A549 (cell line): Measurements from ENCODE around the gene GPBP1. TPM values are rescaled to one million over a fixed set of nuclear protein-coding genes. Genes with fewer than 3 reads are reported as not detected.
A peak's percentile ranks its signal among the peaks of the same experiment; 100 is the strongest.

Experiments
- ATAC-seq, 2 experiments: fragments of 200-7000 bp in 1 of 2; fragments of >200 bp in 1 of 2; cut with Nextera tagmentation in 1 of 2; cut with Tn5 transposase in 1 of 2; 3 replicates each; pipeline versions ENCODE4 v1.8.0 to v1.9.1; 2018 to 2020; ENCODE audit warnings: mild to moderate bottlenecking in 1 of 2, moderate library complexity in 1 of 2
- CTCF ChIA-PET: fragments of 300-600 bp; sonication (Branson Sonifier 250); formaldehyde crosslinking; extraction: SDS; loops from one replicate; lab custom pipeline; 2021; ENCODE audit warnings: antibody characterized with exemption, inconsistent platforms; lab: Yijun Ruan, JAX
- POLR2A ChIA-PET: fragments of 350-600 bp; formaldehyde crosslinking; extraction: SDS; loops from one replicate; lab custom pipeline; 2021; ENCODE audit warnings: antibody characterized with exemption, inconsistent platforms; lab: Yijun Ruan, JAX
- DNase-seq, 2 experiments: peaks; one replicate each; pipeline versions ENCODE4 v3.0.0 to v3.0.0-alpha.2; 2011 to 2016; ENCODE audit warnings: low read depth in 1 of 2, low spot score in 1 of 2
- FAIRE-seq: peaks from 2 replicates; lab custom pipeline; 2011; peaks lifted over from hg19 to GRCh38; lab: Jason Lieb, UNC
- H3K27ac ChIP-seq, 2 experiments: fragments of >200 bp; sonication (Bioruptor Twin); formaldehyde crosslinking; 3 replicates each; pipeline ENCODE4 v1.5.1; 2016 to 2017
- H3K4me1 ChIP-seq: fragments of >200 bp; sonication (Bioruptor Twin); formaldehyde crosslinking; 3 replicates; pipeline ENCODE4 v1.6.1; 2016
- H3K4me2 ChIP-seq: fragments of >200 bp; sonication (Bioruptor Twin); formaldehyde crosslinking; 3 replicates; pipeline ENCODE4 v1.6.1; 2016
- H3K4me3 ChIP-seq: fragments of >200 bp; sonication (Bioruptor Twin); formaldehyde crosslinking; 3 replicates; pipeline ENCODE4 v1.5.1; 2016
- H3K9me3 ChIP-seq: fragments of >200 bp; sonication (Bioruptor Twin); formaldehyde crosslinking; 3 replicates; pipeline ENCODE4 v1.6.1; 2016
- CEBPB ChIP-seq, 2 experiments: fragments of >200 bp in 1 of 2; sonication (Bioruptor Twin) in 1 of 2; formaldehyde crosslinking in 1 of 2; IDR thresholded peaks; 2 replicates each; pipeline ENCODE4 v1.6.1; 2012 to 2016
- EHMT2 ChIP-seq: fragments of 200-600 bp; sonication (generic); IDR thresholded peaks from 2 replicates; pipeline ENCODE4 v1.6.1; 2016; ENCODE audit warnings: antibody characterized with exemption, low read depth, mild to moderate bottlenecking, moderate library complexity
- EP300 ChIP-seq, 2 experiments: fragments of >200 bp; sonication (Bioruptor Twin); formaldehyde crosslinking; IDR thresholded peaks; 2 replicates in 1 of 2; 3 replicates in 1 of 2; pipeline ENCODE4 v1.6.1; 2016 to 2017
- FOSL2 ChIP-seq, 2 experiments: fragments of 450-650 bp in 1 of 2; fragments of >200 bp in 1 of 2; sonication (Bioruptor Twin) in 1 of 2; formaldehyde crosslinking; IDR thresholded peaks; 2 replicates each; pipeline versions ENCODE4 v1.5.0 to v1.6.1; 2016 to 2020; ENCODE audit warnings: mild to moderate bottlenecking in 1 of 2, moderate library complexity in 1 of 2
- GATA3 ChIP-seq: IDR thresholded peaks from 2 replicates; pipeline ENCODE4 v1.6.1; 2012; ENCODE audit warnings: borderline replicate concordance
- HOXB5 ChIP-seq: fragments of 250-450 bp; sonication (Bioruptor Pico); IDR thresholded peaks from 2 replicates; pipeline ENCODE4 v1.5.0; 2020; ENCODE audit warnings: mild to moderate bottlenecking, moderate library complexity
- JUN ChIP-seq, 2 experiments: fragments of >200 bp; sonication (Bioruptor Twin); formaldehyde crosslinking; IDR thresholded peaks; 2 replicates in 1 of 2; 3 replicates in 1 of 2; pipeline ENCODE4 v1.6.1; 2016 to 2017
- MAFK ChIP-seq: fragments of 450-650 bp; IDR thresholded peaks from 2 replicates; pipeline ENCODE4 v1.6.1; 2014; ENCODE audit not compliant: partially characterized antibody
- MAZ ChIP-seq: fragments of 150-350 bp; IDR thresholded peaks from 2 replicates; pipeline ENCODE4 v1.6.1; 2014; ENCODE audit warnings: antibody characterized with exemption, low read depth, low read length, borderline replicate concordance
- RAD21 ChIP-seq, 2 experiments: fragments of >200 bp in 1 of 2; sonication (Bioruptor Twin) in 1 of 2; formaldehyde crosslinking in 1 of 2; IDR thresholded peaks in 1 of 2; conservative IDR thresholded peaks in 1 of 2; 2 replicates in 1 of 2; 3 replicates in 1 of 2; pipeline ENCODE4 v1.6.1; 2012 to 2018; ENCODE audit warnings: inconsistent platforms in 1 of 2
- RNF2 ChIP-seq: fragments of 200-600 bp; sonication (generic); IDR thresholded peaks from 2 replicates; pipeline ENCODE4 v1.6.1; 2016; ENCODE audit warnings: low read depth, mild to moderate bottlenecking, antibody characterized with exemption, moderate library complexity, borderline replicate concordance
- WGBS: methylation state at CpG from one replicate; pipeline ENCODE4 v1.1.6; 2017; ENCODE audit errors: missing lambda C conversion rate; 5-methylcytosine and 5-hydroxymethylcytosine counted together
- polyA plus RNA-seq, 4 experiments: library from polyadenylated mRNA; depleted of rRNA in 3 of 4; stranded (reverse); fragments of >200 nt; fragmentation: RNase III in 1 of 4; extraction: RNeasy Plus Mini Kit Qiagen cat#74134 plus additional on column Dnase treatment in 1 of 4; gene quantifications; 2 replicates in 3 of 4; 3 replicates in 1 of 4; pipeline ENCODE4 v1.2.3, GENCODE V29; 2011 to 2017
- TF ChIP-seq, protein P1 (sequence below): IDR thresholded peaks from 2 replicates; pipeline ENCODE4 v1.6.1; 2012; ENCODE audit warnings: low read depth, borderline replicate concordance
- TF ChIP-seq, protein P2 (sequence below): fragments of >200 bp; sonication (Bioruptor Twin); formaldehyde crosslinking; IDR thresholded peaks from 2 replicates; pipeline ENCODE4 v1.6.1; 2016
- TF ChIP-seq, protein P3 (sequence below): fragments of 250-450 bp; sonication (Bioruptor Pico); IDR thresholded peaks from 2 replicates; pipeline ENCODE4 v1.5.0; 2021; ENCODE audit warnings: mild to moderate bottlenecking, moderate library complexity, borderline replicate concordance

GPBP1 gene
- polyA plus RNA-seq, 2 of the 4 experiments (the other 2 are of a cell fraction): 31.0 to 86.0 TPM

DNA sequence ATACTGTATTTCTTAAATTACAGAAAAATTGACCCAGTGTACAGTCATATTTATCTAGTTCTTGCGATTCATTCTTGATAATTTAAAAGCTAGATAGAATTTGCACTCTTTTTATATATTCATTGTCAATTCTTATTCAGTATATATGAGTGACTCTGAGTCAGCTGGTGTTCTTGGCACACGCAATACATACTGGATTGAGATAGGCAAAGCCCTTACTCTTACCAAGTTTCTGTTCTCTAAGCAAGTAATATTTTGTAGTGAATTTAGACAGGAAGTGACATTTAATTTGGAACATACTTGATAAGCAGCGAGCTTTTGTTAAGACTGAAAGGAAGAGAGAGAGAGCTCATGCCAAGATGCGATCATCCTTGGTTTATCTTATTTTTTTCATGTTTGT is 57.7 kb downstream of the GPBP1 start:
- no peak for TF ChIP-seq EP300 (IDR thresholded peaks at IDR 0.05)
- TF ChIP-seq HOXB5: no peak
- no peak for TF ChIP-seq GATA3
- TF ChIP-seq, protein P1, sequence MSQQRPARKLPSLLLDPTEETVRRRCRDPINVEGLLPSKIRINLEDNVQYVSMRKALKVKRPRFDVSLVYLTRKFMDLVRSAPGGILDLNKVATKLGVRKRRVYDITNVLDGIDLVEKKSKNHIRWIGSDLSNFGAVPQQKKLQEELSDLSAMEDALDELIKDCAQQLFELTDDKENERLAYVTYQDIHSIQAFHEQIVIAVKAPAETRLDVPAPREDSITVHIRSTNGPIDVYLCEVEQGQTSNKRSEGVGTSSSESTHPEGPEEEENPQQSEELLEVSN: no peak
- TF ChIP-seq CEBPB (IDR thresholded peaks at IDR 0.05): no peak
- no peak for TF ChIP-seq EHMT2
- TF ChIP-seq, protein P2, sequence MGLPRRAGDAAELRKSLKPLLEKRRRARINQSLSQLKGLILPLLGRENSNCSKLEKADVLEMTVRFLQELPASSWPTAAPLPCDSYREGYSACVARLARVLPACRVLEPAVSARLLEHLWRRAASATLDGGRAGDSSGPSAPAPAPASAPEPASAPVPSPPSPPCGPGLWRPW: no peak
- ChIA-PET CTCF (interaction anchor here (1.1 to 1.9 kb wide), 5 partner anchors 11 to 961 kb away, joined by 3 to 5 read pairs (median 3); no protein-coding TSS in a partner anchor), POLR2A (interaction anchor here (1.0 kb wide), 1 partner anchor 322 kb away, joined by 5 read pairs; no protein-coding TSS in a partner anchor)
- Histone ChIP-seq H3K9me3 (peaks cover 4% of the 10 kb centered on the region; the same call in 1 of the 3 replicates), H3K4me3 (no peak overlapping the region), H3K4me1 (no peaks in the 10 kb centered on the region), H3K27ac (no peak overlapping the region), H3K4me2 (no peak overlapping the region)
- WGBS: 93% methylated on average over 4 of the region's 4 CpGs
- FAIRE-seq (no peak), ATAC-seq (no peak), DNase-seq (no peak)

DNA sequence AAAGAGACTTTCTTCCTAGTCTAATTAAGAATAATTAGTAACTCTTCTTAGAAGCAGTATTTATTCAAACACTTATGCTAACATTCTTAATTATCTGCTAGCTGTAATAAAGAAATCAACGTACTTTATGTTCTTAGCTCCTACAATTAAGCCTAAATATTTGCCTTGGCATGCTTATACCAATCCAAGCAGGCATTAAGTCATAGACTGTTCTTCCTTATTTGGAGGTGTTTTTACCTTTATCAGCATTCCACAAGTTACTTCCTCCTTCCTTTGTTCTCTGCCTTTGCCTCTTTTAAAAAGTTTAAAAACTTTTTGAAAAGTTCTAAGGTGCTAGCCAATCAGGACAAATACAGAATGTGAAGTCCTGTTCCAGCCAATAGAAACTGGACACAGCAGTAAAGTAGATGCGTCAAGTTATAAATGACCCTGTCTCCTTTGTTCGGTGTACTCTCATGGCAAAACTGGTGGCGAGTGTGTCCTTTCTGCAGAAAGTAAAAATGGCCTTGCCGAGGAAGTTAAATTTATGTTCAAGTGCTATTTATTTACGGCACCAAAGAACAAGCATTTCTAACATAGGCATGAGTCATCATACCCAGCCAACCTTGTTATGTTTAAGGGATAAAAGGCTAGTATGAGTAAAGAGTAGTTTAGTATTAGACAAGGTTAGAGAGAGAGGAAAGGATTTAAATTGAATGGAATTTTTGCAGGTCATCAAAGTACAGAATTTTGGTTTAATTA is 58.6 kb downstream of the GPBP1 start:
- WGBS: 93% methylated on average over 6 of the region's 6 CpGs
- Histone ChIP-seq H3K4me3 (no peak overlapping the region), H3K9me3 (peaks cover 4% of the 10 kb centered on the region; the same call in 1 of the 3 replicates), H3K4me2 (no peak overlapping the region), H3K27ac (no peak overlapping the region), H3K4me1 (no peaks in the 10 kb centered on the region)
- CTCF ChIA-PET: interaction anchor here (0.6 to 1.9 kb wide), 5 partner anchors 12 to 962 kb away, joined by 3 to 5 read pairs (median 3); no protein-coding TSS in a partner anchor
- no peak for ATAC-seq
- POLR2A ChIA-PET: no interaction called here
- peak; percentile 32 for FAIRE-seq
- TF ChIP-seq MAZ: no peak
- no peak for TF ChIP-seq FOSL2 (IDR thresholded peaks at IDR 0.05)
- TF ChIP-seq FOSL2 (CRISPR knock-in tag; IDR thresholded peaks at IDR 0.05): peak; percentile 71
- DNase-seq: no peak

DNA sequence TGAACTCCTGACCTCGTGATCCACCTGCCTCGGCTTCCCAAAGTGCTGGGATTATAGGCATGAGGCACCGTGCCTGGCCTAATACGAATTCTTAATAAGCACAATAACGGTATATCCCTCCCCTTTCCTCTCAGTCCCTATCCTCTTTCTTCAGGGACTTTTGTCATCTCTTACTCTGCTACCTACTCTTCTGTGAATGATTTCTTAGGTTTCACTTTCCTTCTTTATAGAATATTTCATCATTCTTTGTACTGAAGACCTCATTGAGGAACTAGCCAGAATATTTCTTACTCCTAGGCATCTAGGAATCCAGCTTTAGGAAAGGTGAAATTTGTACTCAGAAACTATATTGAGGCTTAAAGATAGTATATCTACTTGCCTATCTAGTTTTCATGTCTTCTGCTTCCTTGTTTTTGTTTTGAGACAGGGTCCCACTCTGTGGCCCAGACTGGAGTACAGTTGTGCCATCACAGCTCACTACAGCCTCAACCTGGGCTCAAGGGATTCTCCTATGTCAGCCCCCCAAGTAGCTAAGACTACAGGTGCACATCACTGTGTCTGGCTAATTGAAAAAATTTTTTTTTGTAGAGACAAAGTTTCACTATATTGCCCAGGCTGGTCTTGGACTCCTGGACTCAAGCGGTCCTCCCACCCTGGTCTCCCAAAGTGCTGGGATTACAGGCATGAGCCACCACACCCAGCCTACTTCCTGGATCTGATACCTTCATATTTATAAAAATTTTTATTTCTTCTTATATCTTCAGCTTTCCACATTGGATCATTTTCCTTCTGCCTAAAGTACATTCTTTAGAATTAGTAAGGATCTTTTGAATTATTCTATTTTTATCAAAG is 69.7 kb downstream of the GPBP1 start:
- peaks cover 8% of the 10 kb centered on the region; the same call in 2 of the 3 replicates for H3K4me1 ChIP-seq
- DNase-seq (no peak), ATAC-seq (no peak), FAIRE-seq (peak; percentile 70)
- H3K9me3 ChIP-seq: no peaks in the 10 kb centered on the region
- TF ChIP-seq RAD21 (conservative IDR thresholded peaks at IDR 0.05 in 1 of 2, IDR thresholded peaks at IDR 0.05 in 1 of 2): no peak
- WGBS: 98% methylated on average over 6 of the region's 6 CpGs
- CTCF ChIA-PET: no interaction called here
- no peak overlapping the region for H3K4me2 ChIP-seq
- no peak overlapping the region for H3K27ac ChIP-seq
- POLR2A ChIA-PET: no interaction called here
- no peak overlapping the region for H3K4me3 ChIP-seq

DNA sequence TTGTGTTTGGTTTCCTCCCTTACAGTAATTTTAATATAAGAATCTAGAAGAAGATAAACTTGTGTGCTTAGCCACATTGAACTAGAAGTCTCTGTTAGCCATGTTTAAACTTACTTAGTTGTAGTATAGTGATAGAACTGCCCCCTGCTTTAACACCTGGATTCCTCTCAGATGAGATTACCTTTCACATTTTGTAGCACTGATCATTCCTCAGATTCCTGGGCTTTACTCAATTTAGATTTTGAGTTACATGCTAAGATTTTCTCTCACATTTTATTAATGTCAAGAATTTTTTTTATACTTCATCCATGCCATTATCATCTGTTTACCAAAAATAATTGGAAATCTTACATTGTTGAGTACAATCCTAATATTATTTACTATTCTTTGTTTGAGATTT is 70.5 kb downstream of the GPBP1 start:
- Histone ChIP-seq H3K27ac (no peak overlapping the region), H3K9me3 (no peaks in the 10 kb centered on the region), H3K4me3 (no peak overlapping the region), H3K4me2 (no peak overlapping the region), H3K4me1 (peaks cover 8% of the 10 kb centered on the region; the same call in 2 of the 3 replicates)
- no peak for ATAC-seq
- ChIA-PET CTCF (no interaction called here), POLR2A (no interaction called here)
- TF ChIP-seq JUN (IDR thresholded peaks at IDR 0.05): no peak
- no peak for TF ChIP-seq MAFK
- TF ChIP-seq RNF2: no peak
- TF ChIP-seq, protein P3, sequence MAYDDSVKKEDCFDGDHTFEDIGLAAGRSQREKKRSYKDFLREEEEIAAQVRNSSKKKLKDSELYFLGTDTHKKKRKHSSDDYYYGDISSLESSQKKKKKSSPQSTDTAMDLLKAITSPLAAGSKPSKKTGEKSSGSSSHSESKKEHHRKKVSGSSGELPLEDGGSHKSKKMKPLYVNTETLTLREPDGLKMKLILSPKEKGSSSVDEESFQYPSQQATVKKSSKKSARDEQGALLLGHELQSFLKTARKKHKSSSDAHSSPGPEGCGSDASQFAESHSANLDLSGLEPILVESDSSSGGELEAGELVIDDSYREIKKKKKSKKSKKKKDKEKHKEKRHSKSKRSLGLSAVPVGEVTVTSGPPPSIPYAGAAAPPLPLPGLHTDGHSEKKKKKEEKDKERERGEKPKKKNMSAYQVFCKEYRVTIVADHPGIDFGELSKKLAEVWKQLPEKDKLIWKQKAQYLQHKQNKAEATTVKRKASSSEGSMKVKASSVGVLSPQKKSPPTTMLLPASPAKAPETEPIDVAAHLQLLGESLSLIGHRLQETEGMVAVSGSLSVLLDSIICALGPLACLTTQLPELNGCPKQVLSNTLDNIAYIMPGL (CRISPR knock-in tag): no peak
- no peak for DNase-seq
- no peak for FAIRE-seq
